ENCODE data around the gene TP53I11.
A peak's percentile ranks its signal among the peaks of the same experiment; 100 is the strongest.

TP53I11 gene

DNA sequence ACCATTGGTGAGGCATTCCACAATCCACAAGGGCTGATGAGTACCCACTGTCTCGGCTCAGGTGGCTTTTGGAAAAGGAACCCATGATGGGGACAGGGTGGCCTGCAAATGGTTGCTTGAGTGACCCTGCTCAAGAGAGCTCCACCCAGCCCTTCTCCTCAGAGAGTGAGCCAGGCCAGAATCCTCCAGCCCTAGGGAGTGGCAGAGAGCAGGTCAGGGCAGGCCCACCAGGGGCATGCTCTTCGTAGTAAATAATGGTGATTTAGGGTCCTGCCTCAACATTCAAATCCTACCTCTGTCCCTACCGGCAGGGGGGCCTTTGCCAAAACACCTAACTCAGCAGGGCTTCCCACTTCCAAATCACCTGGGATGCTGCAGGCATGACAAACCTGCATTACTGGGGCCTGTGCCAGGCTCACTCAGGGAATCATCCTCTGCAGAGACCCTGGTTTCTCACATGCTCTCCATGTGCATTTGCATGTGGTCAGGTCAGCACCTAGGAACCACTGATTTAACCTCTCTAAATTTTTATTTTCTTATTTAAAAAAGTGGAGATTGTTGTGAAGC is 17.3 kb upstream of the TP53I11 start:
- no peak overlapping the region for H3K9ac ChIP-seq (ENCODE audit: low read length)
- H3K27me3 ChIP-seq (replicated peaks; ENCODE audit: control insufficient read depth, insufficient read depth, low read length) = peaks cover 15% of the 10 kb centered on the region
- H3K4me3 ChIP-seq (ENCODE audit: low read length) = no peak overlapping the region
- H3K9me3 ChIP-seq (ENCODE audit: control insufficient read depth, low read length) = no peaks in the 10 kb centered on the region
- H3K36me3 ChIP-seq (ENCODE audit: control insufficient read depth, insufficient read depth, low read length, severe bottlenecking) = no peaks in the 10 kb centered on the region
- H3K4me1 ChIP-seq (ENCODE audit: control insufficient read depth, insufficient read depth, low read length) = peaks cover 7% of the 10 kb centered on the region
- DNase-seq (ENCODE audit: low read depth) = no peak

- Histone ChIP-seq H3K9ac (ENCODE audit: low read length) (no peak overlapping the region), H3K36me3 (ENCODE audit: control insufficient read depth, insufficient read depth, low read length, severe bottlenecking) (no peaks in the 10 kb centered on the region), H3K4me1 (ENCODE audit: control insufficient read depth, insufficient read depth, low read length) (peaks cover 7% of the 10 kb centered on the region), H3K9me3 (ENCODE audit: control insufficient read depth, low read length) (no peaks in the 10 kb centered on the region), H3K4me3 (ENCODE audit: low read length) (no peak overlapping the region), H3K27me3 (replicated peaks; ENCODE audit: control insufficient read depth, insufficient read depth, low read length) (peaks cover 7% of the 10 kb centered on the region)
- DNase-seq (ENCODE audit: low read depth) = no peak
These were observed 16.0 kb upstream of the TP53I11 start for GRCh38 chr11:44966694-44967093.

- no peaks in the 10 kb centered on the region for H3K9me3 ChIP-seq (ENCODE audit: control insufficient read depth, low read length)
- H3K27me3 ChIP-seq (replicated peaks; ENCODE audit: control insufficient read depth, insufficient read depth, low read length) = no peaks in the 10 kb centered on the region
- DNase-seq (ENCODE audit: low read depth) = peak; percentile 10
- no peak overlapping the region for H3K4me3 ChIP-seq (ENCODE audit: low read length)
- H3K9ac ChIP-seq (ENCODE audit: low read length) = no peak overlapping the region
- H3K36me3 ChIP-seq (ENCODE audit: control insufficient read depth, insufficient read depth, low read length, severe bottlenecking) = no peaks in the 10 kb centered on the region
- peaks cover 7% of the 10 kb centered on the region for H3K4me1 ChIP-seq (ENCODE audit: control insufficient read depth, insufficient read depth, low read length)
These were observed 14.0 kb upstream of the TP53I11 start for GRCh38 chr11:44964526-44965209.

DNA sequence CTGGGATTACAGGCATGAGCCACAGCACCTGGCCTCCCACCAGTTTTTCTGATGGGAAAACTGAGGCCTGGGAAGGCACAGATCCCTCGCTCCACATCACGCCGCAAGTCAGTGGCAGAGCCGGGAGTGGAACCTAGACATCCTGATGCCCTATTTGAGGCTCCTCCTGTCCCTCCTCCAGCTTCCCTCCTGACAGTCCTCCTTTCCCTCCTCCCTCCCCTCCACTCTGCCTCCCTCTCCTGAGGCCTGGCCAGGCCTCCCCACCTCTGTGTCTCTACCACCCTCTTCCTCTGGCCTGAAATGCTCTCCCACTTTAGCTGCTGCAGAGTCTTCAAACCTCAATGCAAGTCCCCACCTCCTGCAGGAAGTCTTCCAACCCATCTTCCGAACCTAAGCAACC is 13.3 kb upstream of the TP53I11 start:
- DNase-seq (ENCODE audit: low read depth) = no peak
- H3K36me3 ChIP-seq (ENCODE audit: control insufficient read depth, insufficient read depth, low read length, severe bottlenecking) = no peaks in the 10 kb centered on the region
- no peak overlapping the region for H3K4me3 ChIP-seq (ENCODE audit: low read length)
- peaks cover 7% of the 10 kb centered on the region for H3K4me1 ChIP-seq (ENCODE audit: control insufficient read depth, insufficient read depth, low read length)
- no peaks in the 10 kb centered on the region for H3K9me3 ChIP-seq (ENCODE audit: control insufficient read depth, low read length)
- no peak overlapping the region for H3K9ac ChIP-seq (ENCODE audit: low read length)
- no peaks in the 10 kb centered on the region for H3K27me3 ChIP-seq (replicated peaks; ENCODE audit: control insufficient read depth, insufficient read depth, low read length)

DNA sequence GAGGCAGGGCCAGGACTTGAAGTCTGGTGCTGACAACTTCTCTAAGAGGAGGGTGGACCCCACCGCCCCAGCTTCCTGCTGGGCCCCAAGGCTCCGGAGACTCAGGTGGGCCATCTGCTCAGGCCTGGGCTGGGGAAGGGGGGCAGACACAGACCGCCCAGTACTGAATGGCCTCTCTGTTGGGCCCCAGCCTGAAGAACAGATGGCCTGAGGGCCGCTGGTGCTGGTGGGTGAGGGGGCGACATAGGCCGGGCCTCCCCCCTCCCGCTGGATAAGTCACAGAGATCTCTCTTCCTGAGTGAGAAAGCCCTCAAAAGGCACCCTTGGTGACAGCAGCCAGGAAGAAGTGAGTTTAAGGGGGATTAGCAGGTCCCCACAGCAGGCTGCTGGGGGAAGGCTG is 12.5 kb upstream of the TP53I11 start:
- no peaks in the 10 kb centered on the region for H3K27me3 ChIP-seq (replicated peaks; ENCODE audit: control insufficient read depth, insufficient read depth, low read length)
- H3K4me1 ChIP-seq (ENCODE audit: control insufficient read depth, insufficient read depth, low read length) = peaks cover 7% of the 10 kb centered on the region
- no peak for DNase-seq (ENCODE audit: low read depth)

DNA sequence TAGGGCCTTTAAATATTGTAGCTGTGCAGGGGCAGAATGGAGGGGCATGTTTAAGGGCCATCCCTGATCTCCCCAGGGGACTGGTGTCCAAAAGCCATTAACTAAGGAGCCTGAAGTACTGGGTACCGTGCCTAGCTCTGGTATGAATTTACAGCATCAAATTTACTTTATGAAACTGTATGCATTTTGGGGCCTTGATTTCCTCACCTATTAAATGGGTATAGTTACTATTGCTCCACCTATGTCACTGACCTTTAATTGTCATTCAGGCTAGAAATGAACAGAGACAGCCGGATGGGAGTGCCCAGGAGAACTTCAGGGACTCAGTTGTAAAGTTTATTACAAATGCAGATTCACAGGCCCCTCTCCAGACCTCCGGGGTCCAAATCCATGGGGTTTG is 11.8 kb upstream of the TP53I11 start:
- Histone ChIP-seq H3K4me1 (ENCODE audit: control insufficient read depth, insufficient read depth, low read length) (peaks cover 7% of the 10 kb centered on the region), H3K36me3 (ENCODE audit: control insufficient read depth, insufficient read depth, low read length, severe bottlenecking) (no peaks in the 10 kb centered on the region), H3K27me3 (replicated peaks; ENCODE audit: control insufficient read depth, insufficient read depth, low read length) (no peaks in the 10 kb centered on the region), H3K9ac (ENCODE audit: low read length) (no peak overlapping the region), H3K4me3 (ENCODE audit: low read length) (no peak overlapping the region), H3K9me3 (ENCODE audit: control insufficient read depth, low read length) (no peaks in the 10 kb centered on the region)
- no peak for DNase-seq (ENCODE audit: low read depth)

More for the DNA sequence above, 12.5 kb upstream of the TP53I11 start:
- Histone ChIP-seq H3K36me3 (ENCODE audit: control insufficient read depth, insufficient read depth, low read length, severe bottlenecking) (no peaks in the 10 kb centered on the region), H3K9me3 (ENCODE audit: control insufficient read depth, low read length) (no peaks in the 10 kb centered on the region), H3K4me3 (ENCODE audit: low read length) (no peak overlapping the region), H3K9ac (ENCODE audit: low read length) (no peak overlapping the region)

GRCh38 chr11:44960200-44960845 is 9.6 kb upstream of the TP53I11 start:
- H3K4me3 ChIP-seq (ENCODE audit: low read length) = no peak overlapping the region
- H3K36me3 ChIP-seq (ENCODE audit: control insufficient read depth, insufficient read depth, low read length, severe bottlenecking) = no peaks in the 10 kb centered on the region
- H3K4me1 ChIP-seq (ENCODE audit: control insufficient read depth, insufficient read depth, low read length) = peaks cover 12% of the 10 kb centered on the region
- H3K9me3 ChIP-seq (ENCODE audit: control insufficient read depth, low read length) = no peaks in the 10 kb centered on the region
- DNase-seq (ENCODE audit: low read depth) = no peak
- no peaks in the 10 kb centered on the region for H3K27me3 ChIP-seq (replicated peaks; ENCODE audit: control insufficient read depth, insufficient read depth, low read length)
- H3K9ac ChIP-seq (ENCODE audit: low read length) = no peak overlapping the region

DNA sequence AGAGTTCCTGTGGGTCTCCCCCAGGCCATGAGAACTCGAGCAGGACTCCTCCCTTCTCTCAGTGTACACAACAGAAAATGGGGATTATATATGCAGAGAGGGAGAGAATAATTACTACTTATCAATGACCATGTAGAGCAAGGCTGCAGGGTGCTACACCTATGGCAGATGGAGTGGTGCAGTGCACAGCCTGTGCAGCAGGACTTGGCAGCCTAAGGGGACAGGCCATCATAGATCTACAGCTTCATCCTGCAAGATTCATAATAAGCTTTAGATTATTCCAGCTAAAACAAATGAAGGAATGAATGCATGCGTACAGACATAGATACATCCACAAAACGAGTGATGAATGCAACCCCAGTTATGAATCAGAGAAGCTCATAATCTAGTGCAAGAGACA is 8.4 kb upstream of the TP53I11 start:
- Histone ChIP-seq H3K27me3 (replicated peaks; ENCODE audit: control insufficient read depth, insufficient read depth, low read length) (no peaks in the 10 kb centered on the region), H3K9me3 (ENCODE audit: control insufficient read depth, low read length) (no peaks in the 10 kb centered on the region), H3K9ac (ENCODE audit: low read length) (no peak overlapping the region), H3K4me3 (ENCODE audit: low read length) (no peak overlapping the region), H3K36me3 (ENCODE audit: control insufficient read depth, insufficient read depth, low read length, severe bottlenecking) (no peaks in the 10 kb centered on the region), H3K4me1 (ENCODE audit: control insufficient read depth, insufficient read depth, low read length) (peaks cover 13% of the 10 kb centered on the region)
- DNase-seq (ENCODE audit: low read depth) = no peak

- no peaks in the 10 kb centered on the region for H3K9me3 ChIP-seq (ENCODE audit: control insufficient read depth, low read length)
- no peak for DNase-seq (ENCODE audit: low read depth)
- H3K4me1 ChIP-seq (ENCODE audit: control insufficient read depth, insufficient read depth, low read length) = peaks cover 13% of the 10 kb centered on the region
These were observed 7.3 kb upstream of the TP53I11 start for GRCh38 chr11:44957776-44958564.

DNA sequence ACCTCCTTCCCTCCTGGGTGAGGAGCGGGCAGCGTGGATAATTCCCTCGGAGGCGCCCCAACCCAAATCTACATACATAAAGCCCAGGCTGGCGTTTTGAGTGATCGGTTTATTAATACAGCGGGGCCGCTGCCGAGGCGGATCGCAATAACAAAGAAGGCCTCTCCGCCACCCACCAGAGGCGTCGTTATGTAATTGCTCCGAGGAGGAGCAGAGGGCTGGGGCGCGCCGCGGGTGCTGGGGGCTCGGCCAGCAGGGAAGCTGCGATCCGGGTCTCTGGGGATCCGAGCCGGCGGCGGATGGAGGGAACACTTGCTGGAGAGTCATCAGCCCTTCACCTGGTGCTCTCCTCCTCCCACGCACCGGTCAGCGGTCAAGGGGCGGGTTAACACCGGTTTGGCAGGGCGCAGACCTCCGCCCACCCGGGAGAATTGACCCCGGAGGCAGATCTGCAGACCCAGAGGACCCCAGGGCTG is 6.4 kb upstream of the TP53I11 start:
- Histone ChIP-seq H3K4me3 (ENCODE audit: low read length) (no peak overlapping the region), H3K9me3 (ENCODE audit: control insufficient read depth, low read length) (no peaks in the 10 kb centered on the region), H3K4me1 (ENCODE audit: control insufficient read depth, insufficient read depth, low read length) (peaks cover 13% of the 10 kb centered on the region), H3K9ac (ENCODE audit: low read length) (no peak overlapping the region), H3K27me3 (replicated peaks; ENCODE audit: control insufficient read depth, insufficient read depth, low read length) (no peaks in the 10 kb centered on the region), H3K36me3 (ENCODE audit: control insufficient read depth, insufficient read depth, low read length, severe bottlenecking) (no peaks in the 10 kb centered on the region)
- DNase-seq (ENCODE audit: low read depth) = no peak

More at GRCh38 chr11:44957776-44958564, 7.3 kb upstream of the TP53I11 start:
- no peaks in the 10 kb centered on the region for H3K27me3 ChIP-seq (replicated peaks; ENCODE audit: control insufficient read depth, insufficient read depth, low read length)
- no peak overlapping the region for H3K9ac ChIP-seq (ENCODE audit: low read length)
- no peaks in the 10 kb centered on the region for H3K36me3 ChIP-seq (ENCODE audit: control insufficient read depth, insufficient read depth, low read length, severe bottlenecking)
- no peak overlapping the region for H3K4me3 ChIP-seq (ENCODE audit: low read length)
